GM12892 (cell line): ENCODE measurements around the gene ALS2.

Experiments
- POLR2A ChIP-seq: IDR thresholded peaks from 2 replicates; pipeline ENCODE4 v1.6.1; 2011; ENCODE audit warnings: low read depth, low read length, control low read depth
- POLR2AphosphoS5 ChIP-seq: IDR thresholded peaks from 2 replicates; pipeline ENCODE4 v1.6.1; 2011; ENCODE audit warnings: low read depth, low read length, control low read depth
- TAF1 ChIP-seq: IDR thresholded peaks from 2 replicates; pipeline ENCODE4 v1.6.1; 2011; ENCODE audit warnings: low read depth, mild to moderate bottlenecking, control low read depth, low read length, borderline replicate concordance

- TF ChIP-seq POLR2A (no peak), TAF1 (no peak), POLR2AphosphoS5 (no peak)
These were observed 4.4 kb upstream of the ALS2 start for GRCh38 chr2:201785135-201785534.
